Loucy (cell line): ENCODE measurements around the gene BUB1.

Experiments used
- H2AFZ ChIP-seq: fragments of 200-600 bp; sonication (generic); 2 replicates; pipeline ENCODE4 v1.6.0; 2016; ENCODE audit warnings: antibody characterized with exemption, mild to moderate bottlenecking, low read length, moderate library complexity
- H3F3A ChIP-seq: fragments of 200-600 bp; 2 replicates; pipeline ENCODE4 v1.6.0; 2016; ENCODE audit warnings: antibody characterized with exemption, low read depth, mild to moderate bottlenecking
- H3K27me3 ChIP-seq: fragments of 200-600 bp; sonication (generic); 2 replicates; pipeline ENCODE4 v1.6.1; 2014; ENCODE audit warnings: low read length, mild to moderate bottlenecking; ENCODE audit not compliant: insufficient read depth, poor library complexity, severe bottlenecking
- H3K36me3 ChIP-seq: fragments of 200-600 bp; sonication (generic); 2 replicates; pipeline ENCODE4 v1.6.1; 2016; ENCODE audit warnings: low read length; ENCODE audit not compliant: insufficient read depth
- H3K4me1 ChIP-seq: fragments of 200-600 bp; sonication (generic); 2 replicates; pipeline ENCODE4 v1.5.1; 2014; ENCODE audit warnings: low read length, mild to moderate bottlenecking; ENCODE audit not compliant: insufficient read depth, poor library complexity, severe bottlenecking
- H3K4me2 ChIP-seq: fragments of 200-600 bp; sonication (generic); 2 replicates; pipeline ENCODE4 v1.6.0; 2014; ENCODE audit warnings: antibody characterized with exemption, low read length, low read depth, mild to moderate bottlenecking; ENCODE audit not compliant: poor library complexity, severe bottlenecking
- H3K4me3 ChIP-seq: fragments of 200-600 bp; sonication (generic); 2 replicates; pipeline ENCODE4 v1.5.1; 2014; ENCODE audit warnings: low read length, mild to moderate bottlenecking, mixed read lengths; ENCODE audit not compliant: poor library complexity, severe bottlenecking
- H3K79me2 ChIP-seq: fragments of 200-600 bp; sonication (generic); 2 replicates; pipeline ENCODE4 v1.6.1; 2014; ENCODE audit warnings: low read length; ENCODE audit not compliant: insufficient read depth
- H3K9ac ChIP-seq: fragments of 200-600 bp; sonication (generic); 2 replicates; pipeline ENCODE4 v1.6.0; 2014; ENCODE audit warnings: mild to moderate bottlenecking, low read depth, low read length, moderate library complexity; ENCODE audit not compliant: poor library complexity, severe bottlenecking
- H3K9me2 ChIP-seq: fragments of 200-600 bp; sonication (generic); replicated peaks from 2 replicates; pipeline ENCODE4 v1.6.1; 2016; ENCODE audit warnings: low read depth, low read length, mixed read lengths
- H3K9me3 ChIP-seq: fragments of 200-600 bp; sonication (generic); 2 replicates; pipeline ENCODE4 v1.6.1; 2014; ENCODE audit warnings: mild to moderate bottlenecking, antibody characterized with exemption, low read length, low read depth; ENCODE audit not compliant: insufficient read depth
- H4K20me1 ChIP-seq: fragments of 200-600 bp; sonication (generic); 2 replicates; pipeline ENCODE4 v1.6.0; 2014; ENCODE audit warnings: antibody characterized with exemption, low read length, mild to moderate bottlenecking; ENCODE audit not compliant: insufficient read depth, poor library complexity, severe bottlenecking
- CTCF ChIP-seq: fragments of 200-600 bp; sonication (generic); conservative IDR thresholded peaks from 2 replicates; pipeline ENCODE4 v1.5.1; 2014; ENCODE audit warnings: mild to moderate bottlenecking, antibody characterized with exemption, low read length
- EZH2phosphoT487 ChIP-seq: fragments of 200-600 bp; IDR thresholded peaks from 2 replicates; pipeline ENCODE4 v1.6.1; 2018; ENCODE audit warnings: antibody characterized with exemption, mild to moderate bottlenecking, moderate library complexity, borderline replicate concordance

Gene BUB1

GRCh38 chr2:110682872-110683271 is 5.0 kb upstream of the BUB1 start:
- Histone ChIP-seq H3K4me3 (no peak overlapping the region), H3K4me1 (peaks cover 24% of the 10 kb centered on the region), H3K36me3 (no peaks in the 10 kb centered on the region)

GRCh38 chr2:110682267-110682666 is 4.4 kb upstream of the BUB1 start:
- no peaks in the 10 kb centered on the region for H3K27me3 ChIP-seq
- H3K79me2 ChIP-seq: peaks cover 19% of the 10 kb centered on the region
- H3K36me3 ChIP-seq: no peaks in the 10 kb centered on the region
- no peak overlapping the region for H3K4me2 ChIP-seq
- H4K20me1 ChIP-seq: peaks cover 4% of the 10 kb centered on the region
- no peaks in the 10 kb centered on the region for H3K9me2 ChIP-seq
- H2AFZ ChIP-seq: no peak overlapping the region
- H3F3A ChIP-seq: no peaks in the 10 kb centered on the region
- no peak overlapping the region for H3K9ac ChIP-seq
- no peak overlapping the region for H3K4me3 ChIP-seq
- peaks cover 3% of the 10 kb centered on the region; the same call in 1 of the 2 replicates for H3K9me3 ChIP-seq
- peaks cover 24% of the 10 kb centered on the region for H3K4me1 ChIP-seq
- TF ChIP-seq EZH2phosphoT487 (no peak), CTCF (no peak)

More at GRCh38 chr2:110682872-110683271, 5.0 kb upstream of the BUB1 start:
- H3K79me2 ChIP-seq: peaks cover 13% of the 10 kb centered on the region
- TF ChIP-seq EZH2phosphoT487: no peak
- TF ChIP-seq CTCF: no peak
- H3F3A ChIP-seq: no peaks in the 10 kb centered on the region
- H3K4me2 ChIP-seq: no peak overlapping the region
- H4K20me1 ChIP-seq: no peaks in the 10 kb centered on the region
- H3K9me3 ChIP-seq: peaks cover 8% of the 10 kb centered on the region; the same call in 1 of the 2 replicates
- no peak overlapping the region for H3K9ac ChIP-seq
- H3K27me3 ChIP-seq: no peaks in the 10 kb centered on the region
- no peak overlapping the region for H2AFZ ChIP-seq
- no peaks in the 10 kb centered on the region for H3K9me2 ChIP-seq

- Histone ChIP-seq H3K36me3 (no peaks in the 10 kb centered on the region), H3F3A (no peaks in the 10 kb centered on the region), H3K9me3 (no peaks in the 10 kb centered on the region), H3K4me3 (no peak overlapping the region), H3K79me2 (peaks cover 35% of the 10 kb centered on the region), H3K9ac (no peak overlapping the region), H3K4me1 (peaks cover 32% of the 10 kb centered on the region), H4K20me1 (peaks cover 20% of the 10 kb centered on the region), H2AFZ (no peak overlapping the region), H3K27me3 (no peaks in the 10 kb centered on the region), H3K9me2 (no peaks in the 10 kb centered on the region), H3K4me2 (no peak overlapping the region)
- TF ChIP-seq CTCF: no peak
- no peak for TF ChIP-seq EZH2phosphoT487
These were observed 2.8 kb upstream of the BUB1 start for GRCh38 chr2:110680709-110681108.
